Measurements from ENCODE around the gene LTB. TPM values are rescaled to one million over a fixed set of nuclear protein-coding genes. Genes with fewer than 3 reads are reported as not detected.

Gene LTB
- total and polyA plus RNA-seq, 9 of the 15 experiments (the other 6 are each of a cell fraction or from before 2014, with no cell fraction given) = 0.07 to 0.51 TPM; not detected in 7

GRCh38 chr6:31548544-31548873, 33.7 kb downstream of the LTB start (continued):
- TF ChIP-seq HMBOX1 (IDR thresholded peaks at IDR 0.05) = peak; percentile 58; the same call in 1 of the 2 replicates
- no peak for TF ChIP-seq SAFB (IDR thresholded peaks at IDR 0.05; ENCODE audit: borderline replicate concordance, low read depth, low read length)
- no peak for TF ChIP-seq MLX (CRISPR knock-in tag; conservative IDR thresholded peaks at IDR 0.05)
- TF ChIP-seq HDGF (IDR thresholded peaks at IDR 0.05) = 0 out of 2 replicates have a peak, but pooled peaks have one; percentile 4
- no peak for TF ChIP-seq FUS (optimal IDR thresholded peaks at IDR 0.05; ENCODE audit: low read depth, low read length)
- no peak for TF ChIP-seq IFI16 (CRISPR knock-in tag; IDR thresholded peaks at IDR 0.05)
- no peak for TF ChIP-seq DACH1 (IDR thresholded peaks at IDR 0.05; ENCODE audit: partially characterized antibody)
- TF ChIP-seq, protein P1, sequence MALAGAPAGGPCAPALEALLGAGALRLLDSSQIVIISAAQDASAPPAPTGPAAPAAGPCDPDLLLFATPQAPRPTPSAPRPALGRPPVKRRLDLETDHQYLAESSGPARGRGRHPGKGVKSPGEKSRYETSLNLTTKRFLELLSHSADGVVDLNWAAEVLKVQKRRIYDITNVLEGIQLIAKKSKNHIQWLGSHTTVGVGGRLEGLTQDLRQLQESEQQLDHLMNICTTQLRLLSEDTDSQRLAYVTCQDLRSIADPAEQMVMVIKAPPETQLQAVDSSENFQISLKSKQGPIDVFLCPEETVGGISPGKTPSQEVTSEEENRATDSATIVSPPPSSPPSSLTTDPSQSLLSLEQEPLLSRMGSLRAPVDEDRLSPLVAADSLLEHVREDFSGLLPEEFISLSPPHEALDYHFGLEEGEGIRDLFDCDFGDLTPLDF (CRISPR knock-in tag; IDR thresholded peaks at IDR 0.05) = no peak
- no peak for TF ChIP-seq RBM14 (IDR thresholded peaks at IDR 0.05; ENCODE audit: borderline replicate concordance, insufficient read depth, low read depth, low read length)
- 0 out of 2 replicates have a peak, but pooled peaks have one; percentile 1 for TF ChIP-seq TEAD4 (IDR thresholded peaks at IDR 0.05; ENCODE audit: low read length)
- TF ChIP-seq TEAD4 (CRISPR knock-in tag; IDR thresholded peaks at IDR 0.05; ENCODE audit: borderline replicate concordance) = no peak
- TF ChIP-seq E2F5 (CRISPR knock-in tag; IDR thresholded peaks at IDR 0.05) = peak; percentile 1; the same call in 1 of the 2 replicates
- no peak for TF ChIP-seq GTF2B (IDR thresholded peaks at IDR 0.05; ENCODE audit: extremely low read depth, insufficient read length)
- TF ChIP-seq NFYB (IDR thresholded peaks at IDR 0.05; ENCODE audit: extremely low read depth, insufficient read length) = no peak
- TF ChIP-seq ZBTB8A (IDR thresholded peaks at IDR 0.05; ENCODE audit: partially characterized antibody) = no peak
- no peak for TF ChIP-seq MECOM (CRISPR knock-in tag; IDR thresholded peaks at IDR 0.05)
- TF ChIP-seq RAD21 (CRISPR knock-in tag; conservative IDR thresholded peaks at IDR 0.05 in 1 of 2, IDR thresholded peaks at IDR 0.05 in 1 of 2) = no peak

All from K562 (cell line).